HUES48 (cell line): Measurements from ENCODE around the gene CCL16.
"Not testable (repeated sequence)": the region's sequence is repeated elsewhere in the genome, so short reads cannot be mapped to it uniquely, and the experiment has no call there.

ENCODE experiments used
- H3K27ac ChIP-seq: one replicate; pipeline ENCODE4 v1.7.0; 2013; ENCODE audit warnings: low read depth, low read length, inconsistent platforms
- H3K27me3 ChIP-seq: 2 replicates; pipeline ENCODE4 v1.6.1; 2013; ENCODE audit warnings: mild to moderate bottlenecking, low read length; ENCODE audit not compliant: control insufficient read depth, insufficient read depth
- H3K36me3 ChIP-seq: 2 replicates; pipeline ENCODE4 v1.6.1; 2013; ENCODE audit warnings: low read length; ENCODE audit not compliant: control insufficient read depth, insufficient read depth
- H3K4me1 ChIP-seq: 2 replicates; pipeline ENCODE4 v1.6.1; 2013; ENCODE audit warnings: mild to moderate bottlenecking, low read length; ENCODE audit not compliant: control insufficient read depth, insufficient read depth
- H3K4me3 ChIP-seq: 2 replicates; pipeline ENCODE4 v1.5.1; 2013; ENCODE audit warnings: mild to moderate bottlenecking, low read depth, low read length
- H3K9ac ChIP-seq: 2 replicates; pipeline ENCODE4 v1.6.1; 2013; ENCODE audit warnings: mild to moderate bottlenecking, low read depth, low read length, moderate library complexity
- H3K9me3 ChIP-seq: 2 replicates; pipeline ENCODE4 v1.6.1; 2013; ENCODE audit warnings: low read length; ENCODE audit not compliant: control insufficient read depth, insufficient read depth

Gene CCL16

GRCh38 chr17:35968520-35969054 is 12.7 kb downstream of the CCL16 start:
- no peak overlapping the region for H3K9ac ChIP-seq
- no peak overlapping the region for H3K27ac ChIP-seq
- H3K4me1 ChIP-seq: no peaks in the 10 kb centered on the region
- H3K9me3 ChIP-seq: no peaks in the 10 kb centered on the region
- H3K27me3 ChIP-seq: no peaks in the 10 kb centered on the region
- no peaks in the 10 kb centered on the region for H3K36me3 ChIP-seq
- H3K4me3 ChIP-seq: no peak overlapping the region

- H3K9me3 ChIP-seq: no peaks in the 10 kb centered on the region
- no peaks in the 10 kb centered on the region for H3K4me1 ChIP-seq
- H3K36me3 ChIP-seq: no peaks in the 10 kb centered on the region
- no peak overlapping the region for H3K4me3 ChIP-seq
- H3K27me3 ChIP-seq: no peaks in the 10 kb centered on the region
- H3K9ac ChIP-seq: no peak overlapping the region
- H3K27ac ChIP-seq: no peak overlapping the region
Measured at GRCh38 chr17:35965272-35965671, 16.0 kb downstream of the CCL16 start.

GRCh38 chr17:35963663-35964062 is 17.6 kb downstream of the CCL16 start:
- Histone ChIP-seq H3K27me3 (no peaks in the 10 kb centered on the region), H3K4me1 (no peaks in the 10 kb centered on the region), H3K36me3 (no peaks in the 10 kb centered on the region), H3K9me3 (no peaks in the 10 kb centered on the region), H3K9ac (no peak overlapping the region), H3K27ac (no peak overlapping the region), H3K4me3 (no peak overlapping the region)

GRCh38 chr17:35953720-35954119 is 27.6 kb downstream of the CCL16 start:
- Histone ChIP-seq H3K9me3 (no peaks in the 10 kb centered on the region), H3K9ac (no peak overlapping the region), H3K36me3 (no peaks in the 10 kb centered on the region), H3K27me3 (no peaks in the 10 kb centered on the region), H3K4me1 (peaks cover 8% of the 10 kb centered on the region; the same call in 1 of the 2 replicates), H3K4me3 (no peak overlapping the region), H3K27ac (no peak overlapping the region)

GRCh38 chr17:35949401-35949800 is 31.9 kb downstream of the CCL16 start:
- no peak overlapping the region for H3K27ac ChIP-seq
- no peaks in the 10 kb centered on the region for H3K36me3 ChIP-seq

GRCh38 chr17:35948092-35948491 is 33.2 kb downstream of the CCL16 start:
- no peak overlapping the region for H3K27ac ChIP-seq
- no peaks in the 10 kb centered on the region for H3K27me3 ChIP-seq
- no peaks in the 10 kb centered on the region for H3K9me3 ChIP-seq
- no peaks in the 10 kb centered on the region for H3K36me3 ChIP-seq
- no peaks in the 10 kb centered on the region for H3K4me1 ChIP-seq
- no peak overlapping the region for H3K9ac ChIP-seq
- H3K4me3 ChIP-seq: no peak overlapping the region

More at GRCh38 chr17:35949401-35949800, 31.9 kb downstream of the CCL16 start:
- Histone ChIP-seq H3K4me3 (no peak overlapping the region), H3K4me1 (peaks cover 8% of the 10 kb centered on the region; the same call in 1 of the 2 replicates), H3K9ac (no peak overlapping the region), H3K9me3 (no peaks in the 10 kb centered on the region), H3K27me3 (no peaks in the 10 kb centered on the region)

- Histone ChIP-seq H3K9me3 (no peaks in the 10 kb centered on the region), H3K36me3 (no peaks in the 10 kb centered on the region), H3K4me1 (no peaks in the 10 kb centered on the region), H3K9ac (no peak overlapping the region), H3K27me3 (no peaks in the 10 kb centered on the region), H3K27ac (no peak overlapping the region), H3K4me3 (no peak overlapping the region)
Measured at GRCh38 chr17:35947156-35947585, 34.1 kb downstream of the CCL16 start.

GRCh38 chr17:35944151-35944550 is 37.1 kb downstream of the CCL16 start:
- no peak overlapping the region for H3K4me3 ChIP-seq
- H3K9me3 ChIP-seq: no peaks in the 10 kb centered on the region
- no peak overlapping the region for H3K9ac ChIP-seq
- H3K36me3 ChIP-seq: no peaks in the 10 kb centered on the region
- H3K27me3 ChIP-seq: no peaks in the 10 kb centered on the region
- no peaks in the 10 kb centered on the region for H3K4me1 ChIP-seq
- no peak overlapping the region for H3K27ac ChIP-seq

- Histone ChIP-seq H3K9me3 (no peaks in the 10 kb centered on the region), H3K9ac (no peak within 1 kb of the TSS), H3K36me3 (no peaks in the 10 kb centered on the region), H3K27me3 (no peaks in the 10 kb centered on the region), H3K4me1 (no peaks in the 10 kb centered on the region), H3K27ac (no peak within 1 kb of the TSS), H3K4me3 (no peak within 1 kb of the TSS)
Measured at GRCh38 chr17:35943537-35943936, 37.8 kb downstream of the CCL16 start, which contains the start of gene LYZL6. TSS of gene LYZL6 (minus strand) at chr17:35943713. CDS start at chr17:35939356, 4,357 bp downstream.

- Histone ChIP-seq H3K4me3 (no peak overlapping the region), H3K9ac (no peak overlapping the region), H3K4me1 (no peaks in the 10 kb centered on the region), H3K27me3 (no peaks in the 10 kb centered on the region), H3K36me3 (no peaks in the 10 kb centered on the region), H3K27ac (no peak overlapping the region), H3K9me3 (no peaks in the 10 kb centered on the region)
Measured at GRCh38 chr17:35942588-35943186, 38.6 kb downstream of the CCL16 start.

GRCh38 chr17:35938492-35938891 is 42.8 kb downstream of the CCL16 start:
- H3K4me3 ChIP-seq, H3K27ac ChIP-seq, H3K4me1 ChIP-seq, H3K9ac ChIP-seq, H3K27me3 ChIP-seq, H3K36me3 ChIP-seq, H3K9me3 ChIP-seq: not testable (repeated sequence)
